ENCODE measurements around the gene TARS2.

The TARS2 gene

DNA sequence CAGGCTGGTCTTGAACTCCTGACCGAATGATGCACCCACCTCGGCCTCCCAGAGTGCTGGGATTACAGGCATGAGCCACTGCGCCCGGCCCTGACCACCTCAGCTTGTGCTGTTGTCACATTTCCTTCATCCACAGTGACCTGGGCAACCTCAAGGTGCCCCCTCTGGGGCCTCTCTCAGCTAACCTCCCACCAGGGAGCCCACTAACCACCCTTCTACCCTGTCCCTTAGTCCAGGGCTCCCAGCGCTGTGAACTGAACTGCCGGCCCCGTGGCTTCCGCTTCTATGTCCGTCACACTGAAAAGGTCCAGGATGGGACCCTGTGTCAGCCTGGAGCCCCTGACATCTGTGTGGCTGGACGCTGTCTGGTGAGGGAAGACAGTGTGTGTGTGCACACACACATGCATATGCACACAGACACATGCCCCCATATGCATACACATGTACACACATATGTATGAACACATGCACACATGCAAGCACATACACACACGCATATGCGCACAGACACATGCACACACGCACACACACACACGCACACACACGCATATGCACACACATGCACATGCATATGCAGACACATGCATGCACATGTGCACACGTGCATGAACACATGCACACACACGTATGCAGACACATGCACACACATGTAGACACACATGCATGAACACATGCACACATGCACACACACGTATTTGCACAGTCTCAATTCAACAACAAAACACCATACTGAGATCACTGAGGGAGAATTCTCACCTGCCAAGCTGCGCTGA, 68.2 kb downstream of the TARS2 start:
- no peak for DNase-seq (ENCODE audit: low read depth in 4 of 4, low spot score in 1 of 4)

DNA sequence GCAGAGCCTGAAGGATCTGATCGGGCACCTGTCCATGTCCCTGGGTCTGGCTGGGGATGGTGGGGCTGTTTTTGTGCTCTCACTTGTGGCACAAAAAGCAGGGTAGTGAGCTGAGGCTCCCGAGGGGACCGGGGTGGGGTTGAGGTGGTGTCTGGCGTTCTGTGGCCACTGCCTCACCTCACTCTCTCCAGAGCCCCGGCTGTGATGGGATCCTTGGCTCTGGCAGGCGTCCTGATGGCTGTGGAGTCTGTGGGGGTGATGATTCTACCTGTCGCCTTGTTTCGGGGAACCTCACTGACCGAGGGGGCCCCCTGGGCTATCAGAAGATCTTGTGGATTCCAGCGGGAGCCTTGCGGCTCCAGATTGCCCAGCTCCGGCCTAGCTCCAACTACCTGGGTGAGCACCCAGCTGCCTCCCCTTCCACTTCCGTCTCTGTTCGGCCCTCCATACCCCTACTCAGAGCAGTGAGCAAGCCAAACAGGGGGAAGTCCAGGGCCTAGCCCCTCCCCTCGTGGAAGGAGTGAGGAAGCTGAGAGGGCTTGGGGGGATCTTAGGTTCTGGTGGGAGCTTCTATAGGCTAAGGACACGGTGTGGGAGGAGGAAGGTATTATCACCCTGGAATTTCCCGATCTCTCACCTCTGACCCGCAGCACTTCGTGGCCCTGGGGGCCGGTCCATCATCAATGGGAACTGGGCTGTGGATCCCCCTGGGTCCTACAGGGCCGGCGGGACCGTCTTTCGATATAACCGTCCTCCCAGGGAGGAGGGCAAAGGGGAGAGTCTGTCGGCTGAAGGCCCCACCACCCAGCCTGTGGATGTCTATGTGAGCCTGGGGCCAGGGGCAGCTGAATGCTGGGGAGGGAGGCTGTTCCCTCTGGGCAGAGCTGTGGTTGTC, 69.0 kb downstream of the TARS2 start:
- DNase-seq (ENCODE audit: low read depth in 4 of 4, low spot score in 1 of 4): no peak

DNA sequence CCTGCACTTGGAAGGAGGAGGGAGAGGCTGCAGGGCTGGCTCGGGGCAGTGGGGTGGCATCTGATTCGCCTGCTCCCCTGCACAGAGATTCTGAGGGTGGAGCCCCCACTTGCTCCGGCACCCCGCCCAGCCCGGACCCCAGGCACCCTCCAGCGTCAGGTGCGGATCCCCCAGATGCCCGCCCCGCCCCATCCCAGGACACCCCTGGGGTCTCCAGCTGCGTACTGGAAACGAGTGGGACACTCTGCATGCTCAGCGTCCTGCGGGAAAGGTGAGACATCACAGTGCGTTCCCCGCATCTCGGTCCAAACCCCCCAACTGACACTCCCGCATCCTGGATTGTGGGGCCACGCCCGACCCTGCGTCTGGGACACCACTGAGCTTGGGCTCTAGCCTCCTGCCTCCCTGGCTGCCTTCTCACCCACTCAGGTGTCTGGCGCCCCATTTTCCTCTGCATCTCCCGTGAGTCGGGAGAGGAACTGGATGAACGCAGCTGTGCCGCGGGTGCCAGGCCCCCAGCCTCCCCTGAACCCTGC, 69.9 kb downstream of the TARS2 start:
- DNase-seq (ENCODE audit: low read depth in 4 of 4, low spot score in 1 of 4): no peak
